Iris pigment epithelial cell (primary cell): ENCODE data around the gene CHI3L1.

Experiments used
- DNase-seq: peaks from one replicate; pipeline ENCODE4 v3.0.0-alpha.2; 2011; ENCODE audit warnings: low read depth

CHI3L1 gene

GRCh38 chr1:203151362-203152157 is 34.9 kb downstream of the CHI3L1 start:
- no peak for DNase-seq

GRCh38 chr1:203150511-203151297 is 35.8 kb downstream of the CHI3L1 start:
- no peak for DNase-seq

GRCh38 chr1:203149188-203149840 is 37.2 kb downstream of the CHI3L1 start:
- no peak for DNase-seq

- DNase-seq = no peak
Observed at GRCh38 chr1:203148579-203148978, 37.9 kb downstream of the CHI3L1 start.

- DNase-seq = no peak
Observed at GRCh38 chr1:203148127-203148526, 38.4 kb downstream of the CHI3L1 start.

GRCh38 chr1:203147376-203147775 is 39.1 kb downstream of the CHI3L1 start:
- DNase-seq = no peak

- DNase-seq = no peak
Observed at GRCh38 chr1:203146537-203146936, 40.0 kb downstream of the CHI3L1 start.

GRCh38 chr1:203146042-203146369 is 40.5 kb downstream of the CHI3L1 start:
- DNase-seq = no peak

- DNase-seq = no peak
Observed at GRCh38 chr1:203145321-203146041, 41.0 kb downstream of the CHI3L1 start.

- DNase-seq = no peak
Observed at GRCh38 chr1:203144661-203145060, 41.8 kb downstream of the CHI3L1 start.

- no peak for DNase-seq
Observed at GRCh38 chr1:203143641-203144040, 42.9 kb downstream of the CHI3L1 start.

GRCh38 chr1:203142684-203143408 is 43.7 kb downstream of the CHI3L1 start:
- no peak for DNase-seq

GRCh38 chr1:203142124-203142523 is 44.4 kb downstream of the CHI3L1 start:
- no peak for DNase-seq

- no peak for DNase-seq
Observed at GRCh38 chr1:203140743-203141520, 45.6 kb downstream of the CHI3L1 start.

GRCh38 chr1:203139976-203140475 is 46.5 kb downstream of the CHI3L1 start:
- DNase-seq = no peak

- DNase-seq = no peak
Observed at GRCh38 chr1:203138066-203138465, 48.4 kb downstream of the CHI3L1 start.

- no peak for DNase-seq
Observed at GRCh38 chr1:203137324-203137723, 49.2 kb downstream of the CHI3L1 start.

GRCh38 chr1:203136409-203137042 is 50.0 kb downstream of the CHI3L1 start:
- no peak for DNase-seq

- DNase-seq = no peak
Observed at GRCh38 chr1:203135636-203136305, 50.7 kb downstream of the CHI3L1 start.
